ENCODE results near the gene SAMD10.

SAMD10 gene

DNA sequence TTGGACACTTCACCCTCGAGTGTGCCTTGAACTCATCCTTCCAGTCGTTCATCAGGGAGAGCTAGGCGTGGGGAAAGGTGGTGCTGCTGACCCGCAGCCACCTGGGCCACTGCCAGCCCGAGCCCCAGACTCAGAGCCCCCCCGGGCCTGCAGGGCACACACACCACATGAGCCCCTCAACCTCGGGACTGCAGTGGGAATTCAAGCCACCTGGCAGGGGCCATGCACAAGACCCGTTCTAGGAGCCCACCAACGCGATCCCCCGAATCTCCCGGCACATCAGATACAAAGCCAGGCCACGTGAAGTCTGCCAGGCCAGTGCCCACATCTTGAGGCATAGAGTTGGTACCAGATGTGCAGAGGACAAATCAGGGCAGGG lies 12.5 kb downstream of the SAMD10 start:
- TF ChIP-seq ZNF571 (tag by site-specific recombination; IDR thresholded peaks at IDR 0.05) (no peak), ZNF138 (tag by site-specific recombination; IDR thresholded peaks at IDR 0.05; ENCODE audit: borderline replicate concordance) (no peak), ZNF645 (tag by site-specific recombination; IDR thresholded peaks at IDR 0.05) (no peak), ZNF670 (tag by site-specific recombination; IDR thresholded peaks at IDR 0.05; ENCODE audit: low read depth) (no peak), ZNF324 (tag by site-specific recombination; IDR thresholded peaks at IDR 0.05) (no peak), ZNF391 (tag by site-specific recombination; IDR thresholded peaks at IDR 0.05; ENCODE audit: borderline replicate concordance, low read depth) (no peak), ZNF341 (tag by site-specific recombination; IDR thresholded peaks at IDR 0.05; ENCODE audit: low read depth) (no peak), ZNF473 (tag by site-specific recombination; IDR thresholded peaks at IDR 0.05) (no peak)
- TF ChIP-seq, protein P1, sequence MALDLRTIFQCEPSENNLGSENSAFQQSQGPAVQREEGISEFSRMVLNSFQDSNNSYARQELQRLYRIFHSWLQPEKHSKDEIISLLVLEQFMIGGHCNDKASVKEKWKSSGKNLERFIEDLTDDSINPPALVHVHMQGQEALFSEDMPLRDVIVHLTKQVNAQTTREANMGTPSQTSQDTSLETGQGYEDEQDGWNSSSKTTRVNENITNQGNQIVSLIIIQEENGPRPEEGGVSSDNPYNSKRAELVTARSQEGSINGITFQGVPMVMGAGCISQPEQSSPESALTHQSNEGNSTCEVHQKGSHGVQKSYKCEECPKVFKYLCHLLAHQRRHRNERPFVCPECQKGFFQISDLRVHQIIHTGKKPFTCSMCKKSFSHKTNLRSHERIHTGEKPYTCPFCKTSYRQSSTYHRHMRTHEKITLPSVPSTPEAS (tag by site-specific recombination; IDR thresholded peaks at IDR 0.05): no peak
- TF ChIP-seq, protein P2, sequence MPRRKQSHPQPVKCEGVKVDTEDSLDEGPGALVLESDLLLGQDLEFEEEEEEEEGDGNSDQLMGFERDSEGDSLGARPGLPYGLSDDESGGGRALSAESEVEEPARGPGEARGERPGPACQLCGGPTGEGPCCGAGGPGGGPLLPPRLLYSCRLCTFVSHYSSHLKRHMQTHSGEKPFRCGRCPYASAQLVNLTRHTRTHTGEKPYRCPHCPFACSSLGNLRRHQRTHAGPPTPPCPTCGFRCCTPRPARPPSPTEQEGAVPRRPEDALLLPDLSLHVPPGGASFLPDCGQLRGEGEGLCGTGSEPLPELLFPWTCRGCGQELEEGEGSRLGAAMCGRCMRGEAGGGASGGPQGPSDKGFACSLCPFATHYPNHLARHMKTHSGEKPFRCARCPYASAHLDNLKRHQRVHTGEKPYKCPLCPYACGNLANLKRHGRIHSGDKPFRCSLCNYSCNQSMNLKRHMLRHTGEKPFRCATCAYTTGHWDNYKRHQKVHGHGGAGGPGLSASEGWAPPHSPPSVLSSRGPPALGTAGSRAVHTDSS (tag by site-specific recombination; IDR thresholded peaks at IDR 0.05): no peak
- ChIA-PET CTCF (no interaction called here), POLR2A (interaction anchor here (2.7 kb wide), 1 partner anchor 10 kb away, joined by 12 read pairs; the partner anchor contains the start of gene UCKL1)
- peaks cover 0 to 56% of the 10 kb centered on the region in 2 experiments; a peak in 1 of 3 replicates for H3K36me3 ChIP-seq (ENCODE audit: control insufficient read depth in 2 of 2, insufficient read depth in 1 of 2, low read length in 2 of 2)
- no peak overlapping the region for H3K27ac ChIP-seq (ENCODE audit: extremely low read depth, low read depth, low read length)
- H3K9me3 ChIP-seq (ENCODE audit: control insufficient read depth, insufficient read depth, low read depth, low read length): no peaks in the 10 kb centered on the region
- no peak overlapping the region for H3K4me3 ChIP-seq (ENCODE audit: low read depth, low read length)
- no peaks in the 10 kb centered on the region for H3K4me1 ChIP-seq (ENCODE audit: control insufficient read depth, insufficient read depth, low read length)

DNA sequence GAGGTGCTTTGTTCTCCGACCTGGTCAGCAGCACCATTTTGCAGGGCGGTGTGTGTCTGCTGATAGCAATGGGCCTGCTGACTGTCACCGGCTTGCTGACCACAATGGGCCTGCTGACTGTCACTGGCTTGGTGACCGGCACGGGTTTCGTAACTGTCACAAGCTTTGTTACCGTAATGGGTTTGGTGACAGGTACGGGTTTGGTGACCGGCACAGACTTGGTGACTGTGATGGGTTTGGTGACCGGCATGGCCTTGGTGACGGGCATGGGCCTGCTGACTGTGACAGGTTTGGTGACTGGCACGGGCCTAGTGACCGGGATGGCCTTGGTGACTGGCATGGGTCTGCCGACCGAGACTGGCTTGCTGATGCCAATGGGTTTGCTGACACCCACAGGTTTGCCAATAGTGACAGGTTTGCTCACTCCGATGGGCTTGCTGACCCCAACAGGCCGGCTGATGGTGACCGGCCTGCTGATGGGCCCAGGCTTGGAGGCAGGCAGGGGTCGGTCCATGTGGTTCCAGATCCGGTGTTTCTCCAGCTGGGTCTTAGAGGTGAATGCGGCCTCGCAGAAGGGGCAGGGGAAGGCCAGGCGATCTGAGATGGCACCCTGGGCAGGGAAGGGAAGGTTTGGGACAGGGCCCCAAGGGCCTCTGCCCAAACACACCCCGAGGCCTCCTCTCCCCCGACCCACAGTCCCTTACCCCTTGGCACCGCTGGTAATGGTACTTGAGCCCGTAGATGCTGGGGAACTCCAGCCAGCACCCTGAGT lies 13.1 kb downstream of the SAMD10 start:
- CTCF ChIA-PET: no interaction called here
- H3K36me3 ChIP-seq (ENCODE audit: control insufficient read depth in 2 of 2, insufficient read depth in 1 of 2, low read length in 2 of 2): peaks cover 0 to 61% of the 10 kb centered on the region in 2 experiments; a peak in 1 of 3 replicates
- H3K9me3 ChIP-seq (ENCODE audit: control insufficient read depth, insufficient read depth, low read depth, low read length): no peaks in the 10 kb centered on the region
- H3K27ac ChIP-seq (ENCODE audit: extremely low read depth, low read depth, low read length): no peak overlapping the region
- H3K4me1 ChIP-seq (ENCODE audit: control insufficient read depth, insufficient read depth, low read length): no peaks in the 10 kb centered on the region
- POLR2A ChIA-PET: interaction anchor here (2.7 kb wide), 1 partner anchor 9 kb away, joined by 12 read pairs; the partner anchor contains the start of gene UCKL1
- H3K4me3 ChIP-seq (ENCODE audit: low read depth, low read length): no peak overlapping the region
- TF ChIP-seq ZNF121 (tag by site-specific recombination; IDR thresholded peaks at IDR 0.05) (no peak), ZNF473 (tag by site-specific recombination; IDR thresholded peaks at IDR 0.05) (no peak), RBAK (tag by site-specific recombination; IDR thresholded peaks at IDR 0.05) (no peak), GLI4 (tag by site-specific recombination; IDR thresholded peaks at IDR 0.05) (no peak)
- TF ChIP-seq, protein P3, sequence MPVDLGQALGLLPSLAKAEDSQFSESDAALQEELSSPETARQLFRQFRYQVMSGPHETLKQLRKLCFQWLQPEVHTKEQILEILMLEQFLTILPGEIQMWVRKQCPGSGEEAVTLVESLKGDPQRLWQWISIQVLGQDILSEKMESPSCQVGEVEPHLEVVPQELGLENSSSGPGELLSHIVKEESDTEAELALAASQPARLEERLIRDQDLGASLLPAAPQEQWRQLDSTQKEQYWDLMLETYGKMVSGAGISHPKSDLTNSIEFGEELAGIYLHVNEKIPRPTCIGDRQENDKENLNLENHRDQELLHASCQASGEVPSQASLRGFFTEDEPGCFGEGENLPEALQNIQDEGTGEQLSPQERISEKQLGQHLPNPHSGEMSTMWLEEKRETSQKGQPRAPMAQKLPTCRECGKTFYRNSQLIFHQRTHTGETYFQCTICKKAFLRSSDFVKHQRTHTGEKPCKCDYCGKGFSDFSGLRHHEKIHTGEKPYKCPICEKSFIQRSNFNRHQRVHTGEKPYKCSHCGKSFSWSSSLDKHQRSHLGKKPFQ (tag by site-specific recombination; IDR thresholded peaks at IDR 0.05): no peak
- TF ChIP-seq, protein P4, sequence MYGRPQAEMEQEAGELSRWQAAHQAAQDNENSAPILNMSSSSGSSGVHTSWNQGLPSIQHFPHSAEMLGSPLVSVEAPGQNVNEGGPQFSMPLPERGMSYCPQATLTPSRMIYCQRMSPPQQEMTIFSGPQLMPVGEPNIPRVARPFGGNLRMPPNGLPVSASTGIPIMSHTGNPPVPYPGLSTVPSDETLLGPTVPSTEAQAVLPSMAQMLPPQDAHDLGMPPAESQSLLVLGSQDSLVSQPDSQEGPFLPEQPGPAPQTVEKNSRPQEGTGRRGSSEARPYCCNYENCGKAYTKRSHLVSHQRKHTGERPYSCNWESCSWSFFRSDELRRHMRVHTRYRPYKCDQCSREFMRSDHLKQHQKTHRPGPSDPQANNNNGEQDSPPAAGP (tag by site-specific recombination; IDR thresholded peaks at IDR 0.05): no peak
- TF ChIP-seq, protein P2 (tag by site-specific recombination; IDR thresholded peaks at IDR 0.05): no peak
